Endothelial cell (in vitro differentiated cells): ENCODE measurements around the gene CCDC150. TPM values are rescaled to one million over a fixed set of nuclear protein-coding genes. Genes with fewer than 3 reads are reported as not detected.
A peak's percentile ranks its signal among the peaks of the same experiment; 100 is the strongest.
"Not testable (repeated sequence)": the region's sequence is repeated elsewhere in the genome, so short reads cannot be mapped to it uniquely, and the experiment has no call there.

Source experiments
- DNase-seq: peaks from one replicate; pipeline ENCODE4 v3.0.0; 2021; ENCODE audit warnings: low spot score
- H3K27ac Mint-ChIP-seq: one replicate; pipeline ENCODE4 v1.8.0; 2021; ENCODE audit warnings: mixed read lengths, inconsistent platforms; ENCODE audit not compliant: unreplicated experiment
- H3K27me3 Mint-ChIP-seq: one replicate; pipeline ENCODE4 v1.8.0; 2021; ENCODE audit warnings: mild to moderate bottlenecking, moderate library complexity, mixed read lengths, inconsistent platforms; ENCODE audit not compliant: unreplicated experiment
- H3K36me3 Mint-ChIP-seq: one replicate; pipeline ENCODE4 v1.8.0; 2021; ENCODE audit warnings: mild to moderate bottlenecking, low read depth, mixed read lengths, inconsistent platforms; ENCODE audit not compliant: unreplicated experiment
- H3K4me1 Mint-ChIP-seq: one replicate; pipeline ENCODE4 v1.8.0; 2021; ENCODE audit warnings: mild to moderate bottlenecking, mixed read lengths, inconsistent platforms; ENCODE audit not compliant: unreplicated experiment
- H3K4me3 Mint-ChIP-seq: one replicate; pipeline ENCODE4 v1.8.0; 2021; ENCODE audit warnings: mild to moderate bottlenecking, mixed read lengths, inconsistent platforms; ENCODE audit not compliant: unreplicated experiment
- H3K9me3 Mint-ChIP-seq: one replicate; pipeline ENCODE4 v1.8.0; 2021; ENCODE audit warnings: mixed read lengths, inconsistent platforms; ENCODE audit not compliant: unreplicated experiment
- CTCF ChIP-seq: fragments of 200-600 bp; sonication (generic); IDR thresholded peaks from one replicate; pipeline ENCODE4 v1.5.0; 2021; ENCODE audit warnings: antibody characterized with exemption; ENCODE audit not compliant: unreplicated experiment
- total RNA-seq: library from RNA; stranded (reverse); fragmentation: NEBNext Ultra II Directional; extraction: Animal tissue kit (Norgen Biotek cat#: 25700); gene quantifications from one replicate; pipeline ENCODE4 v1.2.1, GENCODE V29; 2021; ENCODE audit not compliant: unreplicated experiment

The CCDC150 gene
- total RNA-seq, 1 donor from 2014 or later, result 12.4 TPM

DNA sequence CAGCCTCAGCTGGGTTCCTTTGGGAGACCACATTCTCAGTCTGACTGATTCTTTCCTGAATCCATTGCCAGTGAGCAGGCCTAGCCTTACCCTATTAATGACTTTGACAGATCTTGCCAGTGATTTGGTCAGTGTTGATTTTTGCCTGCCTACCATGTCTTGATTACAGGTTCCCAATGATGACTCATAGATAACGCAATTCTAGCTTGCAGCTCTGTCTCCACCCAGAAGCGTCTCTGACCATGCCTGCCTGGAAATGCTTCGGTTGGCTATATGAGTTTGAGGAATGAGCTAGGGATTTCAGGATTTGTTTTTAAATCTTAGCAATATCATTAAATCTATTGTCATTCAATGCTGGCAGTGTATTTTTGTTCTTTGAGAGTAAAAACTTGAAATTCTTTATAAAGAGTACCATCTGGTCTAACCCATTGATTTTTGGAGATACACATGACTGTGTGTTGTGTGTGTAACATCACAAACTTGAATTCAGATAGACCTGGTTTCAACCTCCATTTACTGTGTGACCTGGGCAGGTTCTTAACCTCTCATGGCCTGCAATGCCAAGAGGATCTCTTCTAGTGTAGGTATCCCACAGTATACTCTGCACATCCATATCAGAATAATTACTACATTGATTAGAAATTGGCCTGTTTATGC, 57.0 kb downstream of the CCDC150 start:
- DNase-seq, result no peak
- H3K4me1 Mint-ChIP-seq, result peaks cover 10% of the 10 kb centered on the region
- TF ChIP-seq CTCF, result no peak
- no peak overlapping the region for H3K4me3 Mint-ChIP-seq
- no peak overlapping the region for H3K27ac Mint-ChIP-seq
- H3K27me3 Mint-ChIP-seq, result peaks cover 2% of the 10 kb centered on the region
- no peaks in the 10 kb centered on the region for H3K9me3 Mint-ChIP-seq
- H3K36me3 Mint-ChIP-seq, result no peaks in the 10 kb centered on the region

- no peaks in the 10 kb centered on the region for H3K9me3 Mint-ChIP-seq
- no peak for DNase-seq
- peaks cover 10% of the 10 kb centered on the region for H3K4me1 Mint-ChIP-seq
- no peak for TF ChIP-seq CTCF
- peak overlapping the region; percentile 76 for H3K27ac Mint-ChIP-seq
- no peak overlapping the region for H3K4me3 Mint-ChIP-seq
- no peaks in the 10 kb centered on the region for H3K36me3 Mint-ChIP-seq
- peaks cover 2% of the 10 kb centered on the region for H3K27me3 Mint-ChIP-seq
These were observed 58.3 kb downstream of the CCDC150 start for GRCh38 chr2:196697825-196698224.

DNA sequence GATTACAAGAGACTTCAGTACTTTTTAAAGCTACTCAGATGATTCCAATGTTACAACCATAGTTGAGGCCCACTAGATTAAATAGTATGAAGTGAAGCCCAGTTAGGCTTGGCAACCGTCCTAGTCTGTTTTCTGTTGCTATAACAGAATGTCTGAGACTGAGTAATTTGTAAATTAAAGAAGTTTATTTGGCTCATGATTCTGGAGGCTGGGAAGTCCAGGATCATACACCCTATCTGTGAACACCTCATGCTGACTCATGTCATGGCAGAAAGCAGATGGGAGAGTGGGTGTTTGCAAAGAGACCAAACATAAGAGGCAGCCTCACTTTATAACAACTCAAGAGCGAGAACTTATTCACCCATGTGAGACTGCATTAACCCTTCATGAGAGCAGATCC, 63.1 kb downstream of the CCDC150 start:
- H3K4me1 Mint-ChIP-seq, result peaks cover 14% of the 10 kb centered on the region
- H3K36me3 Mint-ChIP-seq, result no peaks in the 10 kb centered on the region
- no peak overlapping the region for H3K4me3 Mint-ChIP-seq
- DNase-seq, result no peak
- H3K27me3 Mint-ChIP-seq, result no peaks in the 10 kb centered on the region
- TF ChIP-seq CTCF, result no peak
- no peaks in the 10 kb centered on the region for H3K9me3 Mint-ChIP-seq
- no peak overlapping the region for H3K27ac Mint-ChIP-seq

- Mint-ChIP-seq H3K4me3 (no peak overlapping the region), H3K9me3 (no peaks in the 10 kb centered on the region), H3K27ac (no peak overlapping the region), H3K36me3 (no peaks in the 10 kb centered on the region), H3K27me3 (no peaks in the 10 kb centered on the region), H3K4me1 (peaks cover 7% of the 10 kb centered on the region)
- TF ChIP-seq CTCF, result no peak
- DNase-seq, result no peak
These were observed 64.2 kb downstream of the CCDC150 start for GRCh38 chr2:196703695-196704094.

GRCh38 chr2:196710056-196710455, 70.5 kb downstream of the CCDC150 start:
- peaks cover 11% of the 10 kb centered on the region for H3K36me3 Mint-ChIP-seq
- H3K9me3 Mint-ChIP-seq, H3K4me3 Mint-ChIP-seq, H3K27ac Mint-ChIP-seq, DNase-seq, H3K27me3 Mint-ChIP-seq, H3K4me1 Mint-ChIP-seq: not testable (repeated sequence)
